Body of pancreas (tissue), 4 donors: ENCODE results near the gene MTLN. TPM values are rescaled to one million over a fixed set of nuclear protein-coding genes. Genes with fewer than 3 reads are reported as not detected.
"Not testable (repeated sequence)": the region's sequence is repeated elsewhere in the genome, so short reads cannot be mapped to it uniquely, and the experiment has no call there.

Experiments used
- ATAC-seq: fragments of 150-250 bp; one replicate; pipeline ENCODE4 v1.9.1; 2016
- DNase-seq, 4 donors: peaks; one replicate each; pipeline ENCODE4 v3.0.0-alpha.2; 2019
- H3K27ac ChIP-seq, 4 donors: fragments of 200-600 bp; sonication (generic); 1 replicate in 3 of 4; 2 replicates in 1 of 4; pipeline versions ENCODE4 v1.5.1 to v1.6.1; 2016 to 2019; ENCODE audit warnings: mild to moderate bottlenecking in 1 of 4, mixed read lengths in 1 of 4, moderate library complexity in 1 of 4
- H3K27me3 ChIP-seq, 2 donors: fragments of 200-600 bp; sonication (generic); one replicate each; pipeline ENCODE4 v1.6.0; 2016; ENCODE audit warnings: mild to moderate bottlenecking in 1 of 2
- H3K36me3 ChIP-seq, 2 donors: fragments of 200-600 bp; sonication (generic); replicated peaks in 1 of 2; 2 replicates each; pipeline ENCODE4 v1.5.1; 2016; ENCODE audit warnings: low read depth in 2 of 2; ENCODE audit not compliant: insufficient read depth in 1 of 2
- H3K4me1 ChIP-seq: fragments of 200-600 bp; sonication (generic); one replicate; pipeline ENCODE4 v1.6.0; 2016
- H3K4me3 ChIP-seq, 2 donors: fragments of 200-600 bp; sonication (generic); 1 replicate in 1 of 2; 2 replicates in 1 of 2; pipeline ENCODE4 v1.5.1; 2016 to 2019
- H3K9me3 ChIP-seq, 3 donors: fragments of 200-600 bp; sonication (generic); 1 replicate in 2 of 3; 2 replicates in 1 of 3; pipeline ENCODE4 v1.5.1; 2016
- POLR2A ChIP-seq, 3 donors: fragments of 450-650 bp; IDR thresholded peaks; one replicate each; pipeline ENCODE4 v1.6.1; 2016; ENCODE audit warnings: antibody characterized with exemption in 3 of 3, mild to moderate bottlenecking in 2 of 3
- WGBS, 2 donors: methylation state at CpG; one replicate each; pipeline ENCODE4 v1.1.5; 2017; 5-methylcytosine and 5-hydroxymethylcytosine counted together
- intact Hi-C: fragments of 100-400 bp; cut with DNase I; formaldehyde crosslinking; loops from one replicate; pipeline ENCODE4 v1.15.1; 2023
- total RNA-seq, 2 donors: library from RNA; depleted of rRNA; stranded (reverse); fragments of >200 nt; gene quantifications; one replicate each; pipeline ENCODE4 v1.1.0, GENCODE V29; 2016
- TF ChIP-seq, protein P1 (sequence below), 7 experiments: fragments of 450-650 bp in 4 of 7; fragments of 200-600 bp in 3 of 7; sonication (generic) in 3 of 7; IDR thresholded peaks; one replicate each; pipeline ENCODE4 v1.5.1; 2016 to 2019; ENCODE audit warnings: antibody characterized with exemption in 7 of 7

MTLN gene
- total RNA-seq, 2 donors from 2014 or later, result 28.3 to 121 TPM

GRCh38 chr2:110204408-110205385 lies 7.7 kb downstream of the MTLN start, which contains the start of gene NPHP1:
NPHP1 (minus strand) TSS chr2:110205013; CDS start chr2:110204968, 45 bp downstream.
- Histone ChIP-seq H3K9me3 (no peaks in the 10 kb centered on the region), H3K27ac (peak within 1 kb of the TSS in 3 of 4 donors; percentile 22 to 29 (median 29)), H3K27me3 (no peaks in the 10 kb centered on the region), H3K36me3 (no peaks in the 10 kb centered on the region), H3K4me3 (peak within 1 kb of the TSS; percentile 52 to 54), H3K4me1 (peaks cover 8% of the 10 kb centered on the region)
- peak; percentile 84 to 90 (median 88) for DNase-seq
- peak; percentile 98 for ATAC-seq
- WGBS, 2 donors, result 1 to 2% methylated on average over 24 to 43 of the region's 43 CpGs
- intact Hi-C loops, result no loop called here
- TF ChIP-seq, protein P1, sequence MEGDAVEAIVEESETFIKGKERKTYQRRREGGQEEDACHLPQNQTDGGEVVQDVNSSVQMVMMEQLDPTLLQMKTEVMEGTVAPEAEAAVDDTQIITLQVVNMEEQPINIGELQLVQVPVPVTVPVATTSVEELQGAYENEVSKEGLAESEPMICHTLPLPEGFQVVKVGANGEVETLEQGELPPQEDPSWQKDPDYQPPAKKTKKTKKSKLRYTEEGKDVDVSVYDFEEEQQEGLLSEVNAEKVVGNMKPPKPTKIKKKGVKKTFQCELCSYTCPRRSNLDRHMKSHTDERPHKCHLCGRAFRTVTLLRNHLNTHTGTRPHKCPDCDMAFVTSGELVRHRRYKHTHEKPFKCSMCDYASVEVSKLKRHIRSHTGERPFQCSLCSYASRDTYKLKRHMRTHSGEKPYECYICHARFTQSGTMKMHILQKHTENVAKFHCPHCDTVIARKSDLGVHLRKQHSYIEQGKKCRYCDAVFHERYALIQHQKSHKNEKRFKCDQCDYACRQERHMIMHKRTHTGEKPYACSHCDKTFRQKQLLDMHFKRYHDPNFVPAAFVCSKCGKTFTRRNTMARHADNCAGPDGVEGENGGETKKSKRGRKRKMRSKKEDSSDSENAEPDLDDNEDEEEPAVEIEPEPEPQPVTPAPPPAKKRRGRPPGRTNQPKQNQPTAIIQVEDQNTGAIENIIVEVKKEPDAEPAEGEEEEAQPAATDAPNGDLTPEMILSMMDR (IDR thresholded peaks at IDR 0.05), result no peak
- TF ChIP-seq POLR2A (IDR thresholded peaks at IDR 0.05), result peak; percentile 7 to 64 (median 59)

DNA sequence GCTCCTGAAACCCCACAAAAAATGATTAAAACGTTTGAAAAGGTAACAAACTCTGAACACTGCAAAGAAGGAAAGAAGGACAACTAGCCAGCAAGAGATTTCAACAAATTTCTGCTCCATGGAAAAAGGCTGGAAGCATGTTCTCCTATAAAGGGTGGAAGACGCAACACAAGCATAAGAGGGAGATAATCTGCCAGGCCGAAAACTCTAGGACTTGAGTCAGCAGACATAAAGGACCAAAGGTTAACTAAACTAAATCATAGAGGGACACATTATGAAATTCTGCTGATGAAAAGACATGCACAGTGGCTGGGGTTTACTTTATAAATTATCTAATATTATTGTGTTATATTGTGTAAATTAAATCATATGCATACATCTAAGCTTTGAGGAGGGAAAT lies 14.3 kb downstream of the MTLN start:
- H3K4me1 ChIP-seq, result no peaks in the 10 kb centered on the region
- WGBS, 2 donors, result 61 to 63% methylated on average over 3 of the region's 3 CpGs
- TF ChIP-seq POLR2A (IDR thresholded peaks at IDR 0.05), result no peak
- TF ChIP-seq, protein P1 (IDR thresholded peaks at IDR 0.05), result no peak
- H3K27me3 ChIP-seq, result no peaks in the 10 kb centered on the region
- no peaks in the 10 kb centered on the region for H3K9me3 ChIP-seq
- DNase-seq, result no peak
- intact Hi-C loops, result no loop called here
- H3K36me3 ChIP-seq, result no peaks in the 10 kb centered on the region
- H3K4me3 ChIP-seq, result no peak overlapping the region
- H3K27ac ChIP-seq, result no peak overlapping the region
- ATAC-seq, result no peak

DNA sequence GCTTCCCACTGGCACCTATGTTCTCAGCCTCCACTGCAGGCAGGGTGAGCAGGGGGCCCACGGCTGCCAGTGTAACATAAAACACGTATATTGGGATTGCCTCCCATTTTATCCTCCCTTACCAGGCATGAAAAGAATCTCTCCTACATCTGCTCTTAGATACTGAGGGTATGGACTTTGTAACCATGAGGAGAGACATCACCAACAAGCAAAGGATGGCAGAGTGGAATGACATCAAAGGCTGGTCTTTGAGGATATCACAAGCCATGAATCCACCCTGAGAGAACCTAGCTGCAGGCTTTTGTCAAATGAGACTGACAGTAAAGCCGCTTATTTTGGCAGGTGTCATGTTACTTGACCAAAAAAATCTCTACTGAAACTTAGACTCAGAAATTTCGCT lies 14.9 kb downstream of the MTLN start:
- ATAC-seq, result no peak
- H3K27me3 ChIP-seq, result no peaks in the 10 kb centered on the region
- H3K27ac ChIP-seq, result no peak overlapping the region
- H3K4me3 ChIP-seq, result no peak overlapping the region
- TF ChIP-seq, protein P1 (IDR thresholded peaks at IDR 0.05), result no peak
- no peak for TF ChIP-seq POLR2A (IDR thresholded peaks at IDR 0.05)
- WGBS, 2 donors, result 65 to 80% methylated on average over 4 of the region's 4 CpGs
- H3K36me3 ChIP-seq, result no peaks in the 10 kb centered on the region
- DNase-seq, result no peak
- H3K9me3 ChIP-seq, result no peaks in the 10 kb centered on the region
- no peaks in the 10 kb centered on the region for H3K4me1 ChIP-seq
- intact Hi-C loops, result no loop called here

DNA sequence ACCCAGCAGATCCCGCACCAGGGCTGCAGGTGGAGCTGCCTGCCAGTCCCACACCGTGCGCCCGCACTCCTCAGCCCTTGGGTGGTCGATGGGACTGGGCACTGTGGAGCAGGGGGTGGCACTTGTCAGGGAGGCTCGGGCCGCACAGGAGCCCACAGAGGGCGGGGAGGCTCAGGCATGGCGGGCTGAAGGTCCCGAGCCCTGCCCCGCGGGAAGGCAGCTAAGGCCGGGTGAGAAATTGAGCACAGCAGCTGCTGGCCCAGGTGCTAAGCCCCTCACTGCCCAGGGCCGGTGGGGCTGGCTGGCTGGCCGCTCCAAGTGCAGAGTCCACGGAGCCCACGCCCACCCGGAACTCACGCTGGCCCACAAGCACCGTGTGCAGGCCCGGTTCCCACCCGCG lies 22.2 kb downstream of the MTLN start:
- H3K4me1 ChIP-seq, ATAC-seq, H3K9me3 ChIP-seq, DNase-seq, intact Hi-C loops, H3K27me3 ChIP-seq, H3K27ac ChIP-seq, H3K4me3 ChIP-seq, H3K36me3 ChIP-seq: not testable (repeated sequence)
- WGBS, 2 donors, result 98 to 100% methylated on average over 5 to 12 of the region's 23 CpGs

- H3K27me3 ChIP-seq, result no peaks in the 10 kb centered on the region
- WGBS, 2 donors, result 90 to 92% methylated on average over 2 of the region's 2 CpGs
- no peak overlapping the region for H3K27ac ChIP-seq
- H3K4me1 ChIP-seq, result no peaks in the 10 kb centered on the region
- intact Hi-C loops, result no loop called here
- DNase-seq, result no peak
- H3K4me3 ChIP-seq, result no peak overlapping the region
- peaks cover 0 to 12% (median 0%) of the 10 kb centered on the region in 3 donors for H3K9me3 ChIP-seq
- ATAC-seq, result no peak
- TF ChIP-seq, protein P1 (IDR thresholded peaks at IDR 0.05), result no peak
- TF ChIP-seq POLR2A (IDR thresholded peaks at IDR 0.05), result no peak
- no peaks in the 10 kb centered on the region for H3K36me3 ChIP-seq
Measured at GRCh38 chr2:110182449-110182848, 29.9 kb downstream of the MTLN start.
